GM12891 (cell line): ENCODE data around the gene ANKAR.

Experiments
- PAX5 ChIP-seq: IDR thresholded peaks from 2 replicates; pipeline ENCODE4 v1.6.1; 2011; ENCODE audit warnings: low read length, moderate library complexity, mild to moderate bottlenecking; ENCODE audit not compliant: insufficient read depth, severe bottlenecking
- POLR2A ChIP-seq: IDR thresholded peaks from 2 replicates; pipeline ENCODE4 v1.6.1; 2011; ENCODE audit warnings: low read depth, low read length, control low read depth
- POLR2AphosphoS5 ChIP-seq: IDR thresholded peaks from 2 replicates; pipeline ENCODE4 v1.6.1; 2011; ENCODE audit warnings: low read depth, low read length, control low read depth
- POU2F2 ChIP-seq: IDR thresholded peaks from 2 replicates; pipeline ENCODE4 v1.6.1; 2011; ENCODE audit warnings: low read depth, mild to moderate bottlenecking, control low read depth, low read length, moderate library complexity
- SPI1 ChIP-seq: IDR thresholded peaks from 2 replicates; pipeline ENCODE4 v1.6.1; 2011; ENCODE audit warnings: low read depth, low read length, control low read depth
- TAF1 ChIP-seq: IDR thresholded peaks from 2 replicates; pipeline ENCODE4 v1.6.1; 2011; ENCODE audit warnings: low read depth, low read length, control low read depth

DNA sequence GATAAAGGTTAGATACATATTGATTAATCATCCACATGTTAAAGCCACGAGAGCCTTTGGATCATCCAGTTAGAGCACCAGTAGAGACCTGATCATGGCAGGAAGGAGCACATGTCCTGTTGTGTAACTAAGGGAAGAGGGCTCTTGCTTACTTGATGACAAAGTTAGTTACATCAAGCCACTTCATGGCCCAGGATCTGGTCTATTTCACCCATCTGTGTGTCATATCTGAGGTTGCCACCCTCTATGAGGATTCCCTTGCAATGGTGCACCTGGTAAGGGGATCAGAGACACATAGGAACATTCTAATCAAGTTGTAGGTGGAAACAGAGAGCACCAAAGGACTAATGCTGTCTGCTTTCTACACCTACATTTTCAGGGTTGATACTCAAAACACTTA is 6.7 kb downstream of the ANKAR start:
- TF ChIP-seq POLR2A (no peak), TAF1 (no peak), POLR2AphosphoS5 (no peak), SPI1 (no peak), PAX5 (no peak), POU2F2 (no peak)
